Measurements from ENCODE around the gene SYT6.
"Not testable (repeated sequence)": the region's sequence is repeated elsewhere in the genome, so short reads cannot be mapped to it uniquely, and the experiment has no call there.

Gene SYT6

DNA sequence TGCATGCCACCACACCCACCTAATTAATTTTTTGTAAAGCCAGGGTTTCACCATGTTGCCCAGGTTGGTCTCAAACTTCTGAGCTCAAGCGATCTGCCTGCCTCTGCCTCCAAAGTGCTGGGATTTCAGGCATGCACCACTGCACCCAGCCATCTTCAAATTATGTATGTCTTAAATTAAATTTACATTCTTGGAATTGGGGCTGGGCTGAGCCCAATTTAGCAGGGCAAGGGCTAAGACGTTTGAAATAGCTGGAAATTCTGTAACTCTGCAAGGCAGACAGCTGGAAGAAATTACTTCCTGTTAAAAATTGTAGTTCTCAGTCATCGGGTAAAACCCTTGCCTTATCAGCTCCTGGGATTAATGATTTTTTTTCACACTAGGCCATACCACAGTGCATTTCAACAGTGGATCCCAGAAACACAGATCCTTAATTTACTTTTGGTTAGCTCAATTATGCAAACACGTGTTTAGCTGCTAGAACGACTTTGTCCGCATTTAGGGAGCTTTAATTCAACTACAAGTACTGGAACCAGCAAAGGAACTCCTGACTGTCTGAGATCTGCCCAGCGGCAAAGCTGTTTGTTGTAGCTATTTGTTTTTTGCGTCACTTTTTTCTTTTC is 91.1 kb downstream of the SYT6 start:
- DNase-seq: no peak
- TF ChIP-seq, protein P1, sequence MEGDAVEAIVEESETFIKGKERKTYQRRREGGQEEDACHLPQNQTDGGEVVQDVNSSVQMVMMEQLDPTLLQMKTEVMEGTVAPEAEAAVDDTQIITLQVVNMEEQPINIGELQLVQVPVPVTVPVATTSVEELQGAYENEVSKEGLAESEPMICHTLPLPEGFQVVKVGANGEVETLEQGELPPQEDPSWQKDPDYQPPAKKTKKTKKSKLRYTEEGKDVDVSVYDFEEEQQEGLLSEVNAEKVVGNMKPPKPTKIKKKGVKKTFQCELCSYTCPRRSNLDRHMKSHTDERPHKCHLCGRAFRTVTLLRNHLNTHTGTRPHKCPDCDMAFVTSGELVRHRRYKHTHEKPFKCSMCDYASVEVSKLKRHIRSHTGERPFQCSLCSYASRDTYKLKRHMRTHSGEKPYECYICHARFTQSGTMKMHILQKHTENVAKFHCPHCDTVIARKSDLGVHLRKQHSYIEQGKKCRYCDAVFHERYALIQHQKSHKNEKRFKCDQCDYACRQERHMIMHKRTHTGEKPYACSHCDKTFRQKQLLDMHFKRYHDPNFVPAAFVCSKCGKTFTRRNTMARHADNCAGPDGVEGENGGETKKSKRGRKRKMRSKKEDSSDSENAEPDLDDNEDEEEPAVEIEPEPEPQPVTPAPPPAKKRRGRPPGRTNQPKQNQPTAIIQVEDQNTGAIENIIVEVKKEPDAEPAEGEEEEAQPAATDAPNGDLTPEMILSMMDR (IDR thresholded peaks at IDR 0.05; ENCODE audit: low read length): no peak
- TF ChIP-seq EZH2phosphoT487 (IDR thresholded peaks at IDR 0.05; ENCODE audit: low read length) (no peak), EZH2 (optimal IDR thresholded peaks at IDR 0.05; ENCODE audit: low read depth, low read length) (no peak)
- no peaks in the 10 kb centered on the region for H3K27me3 ChIP-seq (replicated peaks; ENCODE audit: insufficient read depth, low read length)
- H3K4me3 ChIP-seq (ENCODE audit: low read length): no peak overlapping the region
- H3K9me3 ChIP-seq (replicated peaks; ENCODE audit: insufficient read depth, low read length): no peaks in the 10 kb centered on the region
- H3K27ac ChIP-seq (ENCODE audit: low read length): no peak overlapping the region
- no peaks in the 10 kb centered on the region for H3K79me2 ChIP-seq (ENCODE audit: low read length)
- H3F3A ChIP-seq (ENCODE audit: insufficient read depth, low read length): no peaks in the 10 kb centered on the region
- H3K4me1 ChIP-seq (ENCODE audit: low read length): no peaks in the 10 kb centered on the region
- no peaks in the 10 kb centered on the region for H3K36me3 ChIP-seq (replicated peaks; ENCODE audit: insufficient read depth, low read length)
- H4K20me1 ChIP-seq (ENCODE audit: insufficient read depth, low read length): no peaks in the 10 kb centered on the region
- no peak overlapping the region for H3K9ac ChIP-seq (ENCODE audit: low read length)
- H3K9me2 ChIP-seq (replicated peaks; ENCODE audit: insufficient read depth, low read length): no peaks in the 10 kb centered on the region
- no peak overlapping the region for H3K4me2 ChIP-seq (ENCODE audit: low read depth, low read length)
- H2AFZ ChIP-seq (ENCODE audit: low read length): no peak overlapping the region

DNA sequence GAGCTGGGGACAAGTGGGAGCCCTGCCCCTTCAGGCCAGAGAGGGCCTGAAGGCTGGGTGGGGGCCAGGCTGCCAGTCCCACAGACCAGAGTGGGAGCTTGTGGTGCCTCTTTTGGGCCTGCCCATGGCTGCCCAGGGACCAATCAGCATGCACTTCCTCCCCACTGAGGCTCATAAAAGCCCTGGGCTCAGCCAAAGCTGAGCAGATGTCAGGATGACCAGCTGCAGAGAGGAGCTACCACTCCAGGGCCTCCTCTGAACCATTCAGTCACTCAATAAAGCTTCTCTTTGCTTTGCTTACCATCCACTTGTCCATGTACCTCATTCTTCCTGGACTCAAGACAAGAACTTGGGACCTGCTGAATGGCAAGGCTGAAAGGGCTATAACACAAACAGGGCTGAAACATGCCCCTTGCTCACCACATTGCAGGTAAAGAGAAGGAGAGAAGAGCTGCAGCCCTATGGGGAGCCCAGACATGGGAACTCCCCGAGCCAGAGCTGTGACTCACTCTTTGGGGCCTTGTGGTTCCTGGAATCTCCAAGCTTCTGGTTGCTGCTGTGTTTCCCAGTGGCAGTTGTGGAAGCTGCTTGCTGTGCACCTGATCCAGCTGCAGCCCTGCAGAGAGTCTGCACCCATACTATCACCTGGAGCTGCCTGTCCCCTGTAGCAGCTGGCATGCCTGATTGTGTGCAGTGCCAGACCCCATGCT is 92.4 kb downstream of the SYT6 start:
- Histone ChIP-seq H3K4me2 (ENCODE audit: low read depth, low read length) (no peak overlapping the region), H3K79me2 (ENCODE audit: low read length) (no peaks in the 10 kb centered on the region), H3K36me3 (replicated peaks; ENCODE audit: insufficient read depth, low read length) (no peaks in the 10 kb centered on the region), H3K27ac (ENCODE audit: low read length) (no peak overlapping the region), H3K9me2 (replicated peaks; ENCODE audit: insufficient read depth, low read length) (no peaks in the 10 kb centered on the region), H3K4me3 (ENCODE audit: low read length) (no peak overlapping the region), H3K4me1 (ENCODE audit: low read length) (no peaks in the 10 kb centered on the region), H3K9ac (ENCODE audit: low read length) (no peak overlapping the region), H4K20me1 (ENCODE audit: insufficient read depth, low read length) (no peaks in the 10 kb centered on the region), H3K27me3 (replicated peaks; ENCODE audit: insufficient read depth, low read length) (no peaks in the 10 kb centered on the region), H3K9me3 (replicated peaks; ENCODE audit: insufficient read depth, low read length) (no peaks in the 10 kb centered on the region), H2AFZ (ENCODE audit: low read length) (no peak overlapping the region), H3F3A (ENCODE audit: insufficient read depth, low read length) (no peaks in the 10 kb centered on the region)
- no peak for DNase-seq
- TF ChIP-seq, protein P1 (IDR thresholded peaks at IDR 0.05; ENCODE audit: low read length): no peak
- TF ChIP-seq EZH2phosphoT487 (IDR thresholded peaks at IDR 0.05; ENCODE audit: low read length) (no peak), EZH2 (optimal IDR thresholded peaks at IDR 0.05; ENCODE audit: low read depth, low read length) (no peak)

DNA sequence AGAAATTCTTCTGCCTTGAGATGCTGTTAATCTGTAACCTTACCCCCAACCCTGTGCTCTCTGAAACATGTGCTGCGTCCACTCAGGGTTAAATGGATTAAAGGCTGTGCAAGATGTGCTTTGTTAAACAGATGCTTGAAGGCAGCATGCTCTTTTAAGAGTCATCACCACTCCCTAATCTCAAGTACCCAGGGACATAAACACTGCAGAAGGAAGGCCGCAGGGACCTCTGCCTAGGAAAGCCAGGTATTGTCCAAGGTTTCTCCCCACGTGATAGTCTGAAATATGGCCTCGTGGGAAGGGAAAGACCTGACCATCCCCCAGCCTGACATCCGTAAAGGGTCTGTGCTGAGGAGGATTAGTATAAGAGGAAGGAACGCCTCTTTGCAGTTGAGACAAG is 95.4 kb downstream of the SYT6 start:
- DNase-seq; H4K20me1 ChIP-seq (ENCODE audit: insufficient read depth, low read length); H2AFZ ChIP-seq (ENCODE audit: low read length): not testable (repeated sequence)

DNA sequence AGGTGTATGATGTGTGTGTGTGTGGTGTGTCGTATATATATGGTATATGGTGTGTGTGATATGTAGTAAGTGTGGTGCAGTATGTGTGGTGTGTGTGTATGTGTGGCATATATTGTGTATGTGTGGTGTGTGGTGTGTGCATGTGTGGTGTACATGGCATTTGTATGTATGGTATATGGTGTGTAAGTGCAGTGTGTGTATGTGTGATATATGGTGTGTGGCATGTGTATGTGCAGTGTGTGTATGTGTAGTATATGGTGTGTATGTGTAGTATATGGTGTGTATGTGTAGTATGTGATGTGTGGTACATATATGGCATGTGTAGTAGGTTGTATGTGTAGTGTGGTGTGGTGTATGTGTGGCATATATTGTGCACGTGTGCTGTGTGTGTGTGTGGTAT is 99.5 kb downstream of the SYT6 start:
- TF ChIP-seq, protein P1 (IDR thresholded peaks at IDR 0.05; ENCODE audit: low read length): no peak
- TF ChIP-seq EZH2 (optimal IDR thresholded peaks at IDR 0.05; ENCODE audit: low read depth, low read length) (no peak), EZH2phosphoT487 (IDR thresholded peaks at IDR 0.05; ENCODE audit: low read length) (no peak)
- no peaks in the 10 kb centered on the region for H3K9me3 ChIP-seq (replicated peaks; ENCODE audit: insufficient read depth, low read length)

More for the DNA sequence above, 95.4 kb downstream of the SYT6 start:
- H3K27me3 ChIP-seq (replicated peaks; ENCODE audit: insufficient read depth, low read length); H3K4me2 ChIP-seq (ENCODE audit: low read depth, low read length); H3K9me3 ChIP-seq (replicated peaks; ENCODE audit: insufficient read depth, low read length); H3K79me2 ChIP-seq (ENCODE audit: low read length); H3K4me1 ChIP-seq (ENCODE audit: low read length); H3K9ac ChIP-seq (ENCODE audit: low read length); H3K9me2 ChIP-seq (replicated peaks; ENCODE audit: insufficient read depth, low read length); H3K27ac ChIP-seq (ENCODE audit: low read length); H3K36me3 ChIP-seq (replicated peaks; ENCODE audit: insufficient read depth, low read length); H3F3A ChIP-seq (ENCODE audit: insufficient read depth, low read length); H3K4me3 ChIP-seq (ENCODE audit: low read length): not testable (repeated sequence)

More for the DNA sequence above, 99.5 kb downstream of the SYT6 start:
- no peak for DNase-seq
- Histone ChIP-seq H3K36me3 (replicated peaks; ENCODE audit: insufficient read depth, low read length) (no peaks in the 10 kb centered on the region), H3K27ac (ENCODE audit: low read length) (no peak overlapping the region), H3K79me2 (ENCODE audit: low read length) (no peaks in the 10 kb centered on the region), H3K27me3 (replicated peaks; ENCODE audit: insufficient read depth, low read length) (no peaks in the 10 kb centered on the region), H3K9ac (ENCODE audit: low read length) (no peak overlapping the region), H3K4me3 (ENCODE audit: low read length) (no peak overlapping the region), H3K9me2 (replicated peaks; ENCODE audit: insufficient read depth, low read length) (no peaks in the 10 kb centered on the region), H3F3A (ENCODE audit: insufficient read depth, low read length) (no peaks in the 10 kb centered on the region), H2AFZ (ENCODE audit: low read length) (no peak overlapping the region), H3K4me2 (ENCODE audit: low read depth, low read length) (no peak overlapping the region), H4K20me1 (ENCODE audit: insufficient read depth, low read length) (no peaks in the 10 kb centered on the region), H3K4me1 (ENCODE audit: low read length) (no peaks in the 10 kb centered on the region)

Data from MM.1S (cell line).